K562 (cell line): ENCODE data around the gene POFUT2. TPM values are rescaled to one million over a fixed set of nuclear protein-coding genes. Genes with fewer than 3 reads are reported as not detected.

Experiments used
- ATAC-seq: fragments of 200-7000 bp; cut with Tn5 transposase; 3 replicates; pipeline ENCODE4 v1.9.1; 2020; ENCODE audit warnings: moderate library complexity
- BruUV-seq: library from RNA; stranded (reverse); fragments of 400-500 nt; replicated peaks from 2 replicates; lab custom pipeline; 2021; lab: Mats Ljungman, UMichigan
- CTCF ChIA-PET: fragments of 300-600 bp; formaldehyde crosslinking; extraction: SDS; loops from one replicate; lab custom pipeline; 2021; ENCODE audit warnings: low intra/inter-chr PET ratio; lab: Yijun Ruan, JAX
- POLR2A ChIA-PET: fragments of 300-600, 350-650 bp; sonication (Branson Sonifier 250); formaldehyde crosslinking; extraction: SDS; loops from one replicate; lab custom pipeline; 2021; ENCODE audit warnings: antibody characterized with exemption, inconsistent platforms; lab: Yijun Ruan, JAX
- DNase-seq, 4 experiments: peaks; one replicate each; pipeline versions ENCODE4 v3.0.0 to v3.0.0-alpha.2; 2011 to 2018; ENCODE audit warnings: low spot score in 3 of 4, mixed read lengths in 3 of 4; ENCODE audit errors: extremely low read depth in 1 of 4
- FAIRE-seq: peaks from 2 replicates; lab custom pipeline; 2011; peaks lifted over from hg19 to GRCh38; lab: Jason Lieb, UNC
- H2AFZ ChIP-seq: 2 replicates; pipeline ENCODE4 v1.6.0; 2011; ENCODE audit warnings: low read depth, low read length, control low read depth, inconsistent platforms
- H3K27ac ChIP-seq: fragments of 200-600 bp; 3 replicates; pipeline ENCODE4 v1.8.0; 2011; ENCODE audit warnings: low read depth, mild to moderate bottlenecking, control low read depth, inconsistent platforms, low read length, moderate library complexity, mixed read lengths; ENCODE audit errors: extremely low read depth
- H3K27me3 ChIP-seq, 2 experiments: fragments of 300-600 bp in 1 of 2; 2 replicates in 1 of 2; 3 replicates in 1 of 2; pipeline versions ENCODE4 v1.6.0 to v1.8.0; 2011; ENCODE audit warnings: inconsistent platforms in 2 of 2, low read length in 2 of 2, mild to moderate bottlenecking in 1 of 2, mixed read lengths in 1 of 2, moderate library complexity in 1 of 2; ENCODE audit not compliant: control insufficient read depth in 2 of 2, insufficient read depth in 2 of 2
- H3K36me3 ChIP-seq: fragments of 300-600 bp; 3 replicates; pipeline ENCODE4 v1.8.0; 2011; ENCODE audit warnings: mild to moderate bottlenecking, low read length, inconsistent platforms; ENCODE audit not compliant: control insufficient read depth, insufficient read depth
- H3K4me1 ChIP-seq, 2 experiments: fragments of 200-600 bp in 1 of 2; replicated peaks in 1 of 2; 2 replicates in 1 of 2; 3 replicates in 1 of 2; pipeline versions ENCODE4 v1.5.1 to v1.8.0; 2011; ENCODE audit warnings: inconsistent platforms in 2 of 2, low read length in 2 of 2, mild to moderate bottlenecking in 1 of 2, mixed read lengths in 1 of 2, moderate library complexity in 1 of 2; ENCODE audit not compliant: control insufficient read depth in 2 of 2, insufficient read depth in 2 of 2
- H3K4me2 ChIP-seq: 2 replicates; pipeline ENCODE4 v1.6.1; 2011; ENCODE audit warnings: low read length, control low read depth, inconsistent platforms, mixed read lengths; ENCODE audit not compliant: insufficient read depth
- H3K4me3 ChIP-seq: fragments of 200-600 bp; sonication (generic), shearing (Covaris generic); 2 replicates; pipeline ENCODE4 v1.5.1; 2016; ENCODE audit warnings: control low read depth, inconsistent platforms
- H3K79me2 ChIP-seq: fragments of 200-600 bp; 3 replicates; pipeline ENCODE4 v1.8.0; 2011; ENCODE audit warnings: low read length, inconsistent platforms; ENCODE audit not compliant: control insufficient read depth, insufficient read depth
- H3K9ac ChIP-seq, 2 experiments: 2 replicates each; pipeline versions ENCODE4 v1.6.0 to v1.6.1; 2011; ENCODE audit warnings: low read depth in 2 of 2, low read length in 2 of 2, control low read depth in 1 of 2, inconsistent platforms in 1 of 2, mild to moderate bottlenecking in 1 of 2, mixed read lengths in 1 of 2; ENCODE audit not compliant: insufficient read depth in 1 of 2
- H3K9me1 ChIP-seq: one replicate; pipeline ENCODE4 v1.6.0; 2011; ENCODE audit warnings: inconsistent platforms, mild to moderate bottlenecking, low read length, moderate library complexity; ENCODE audit not compliant: control insufficient read depth, insufficient read depth
- H3K9me3 ChIP-seq: replicated peaks from 2 replicates; pipeline ENCODE4 v1.5.1; 2011; ENCODE audit warnings: low read depth, low read length, inconsistent platforms; ENCODE audit not compliant: control insufficient read depth, insufficient read depth
- H4K20me1 ChIP-seq: replicated peaks from 2 replicates; pipeline ENCODE4 v1.6.1; 2011; ENCODE audit warnings: low read length, inconsistent platforms, mixed read lengths; ENCODE audit not compliant: control insufficient read depth, insufficient read depth
- CBX1 ChIP-seq: sonication (generic); IDR thresholded peaks from 2 replicates; pipeline ENCODE4 v1.6.1; 2016; ENCODE audit warnings: antibody characterized with exemption, low read depth, mild to moderate bottlenecking
- CBX3 ChIP-seq, 2 experiments: IDR thresholded peaks; 1 replicate in 1 of 2; 2 replicates in 1 of 2; pipeline ENCODE4 v1.6.1; 2012; ENCODE audit warnings: inconsistent platforms in 2 of 2, low read length in 2 of 2, borderline replicate concordance in 1 of 2, control low read depth in 1 of 2
- ETV6 ChIP-seq, 3 experiments: fragments of 150-350 bp in 1 of 3; sonication (generic) in 1 of 3; formaldehyde crosslinking in 1 of 3; IDR thresholded peaks; 2 replicates each; pipeline versions ENCODE4 v1.6.1 to v1.8.0; 2014 to 2022; ENCODE audit warnings: borderline replicate concordance in 2 of 3, low read depth in 2 of 3, antibody characterized with exemption in 1 of 3, low read length in 1 of 3, mild to moderate bottlenecking in 1 of 3, missing genetic modification reagents in 1 of 3
- KLF13 ChIP-seq: fragments of 450-650 bp; IDR thresholded peaks from 2 replicates; pipeline ENCODE4 v1.6.1; 2016; ENCODE audit warnings: missing genetic modification characterization, low read depth, mild to moderate bottlenecking, missing compliant biosample characterization, moderate library complexity, borderline replicate concordance
- L3MBTL2 ChIP-seq: fragments of 450-650 bp; IDR thresholded peaks from 2 replicates; pipeline ENCODE4 v1.6.1; 2016; ENCODE audit warnings: mild to moderate bottlenecking, moderate library complexity
- MCM7 ChIP-seq, 2 experiments: fragments of 450-650 bp; IDR thresholded peaks; 2 replicates each; pipeline ENCODE4 v1.6.1; 2016 to 2018
- NRF1 ChIP-seq, 2 experiments: fragments of 450-650 bp; IDR thresholded peaks in 1 of 2; conservative IDR thresholded peaks in 1 of 2; 2 replicates each; pipeline ENCODE4 v1.6.1; 2014; ENCODE audit warnings: mild to moderate bottlenecking in 2 of 2
- PHB ChIP-seq: fragments of 250-450 bp; sonication (Bioruptor Pico); IDR thresholded peaks from 2 replicates; pipeline ENCODE4 v1.5.0; 2021
- PTTG1 ChIP-seq: fragments of 450-650 bp; IDR thresholded peaks from 2 replicates; pipeline ENCODE4 v1.6.1; 2016; ENCODE audit warnings: low read depth, mild to moderate bottlenecking, missing genetic modification characterization, missing compliant biosample characterization
- TAF9B ChIP-seq: fragments of 450-650 bp; IDR thresholded peaks from 2 replicates; pipeline ENCODE4 v1.6.1; 2018; ENCODE audit warnings: mild to moderate bottlenecking; ENCODE audit not compliant: partially characterized antibody
- TCF7L2 ChIP-seq: fragments of 150-350 bp; IDR thresholded peaks from 2 replicates; pipeline ENCODE4 v1.6.1; 2016; ENCODE audit warnings: low read depth, mild to moderate bottlenecking, low read length, moderate library complexity
- YBX1 ChIP-seq: fragments of 450-650 bp; IDR thresholded peaks from 2 replicates; pipeline ENCODE4 v1.7.1; 2016; ENCODE audit warnings: mild to moderate bottlenecking
- ZFP36 ChIP-seq: fragments of 150-350 bp; IDR thresholded peaks from 2 replicates; pipeline ENCODE4 v1.6.1; 2018; ENCODE audit warnings: low read length, low read depth; ENCODE audit not compliant: partially characterized antibody
- ZNF584 ChIP-seq: fragments of 200-800 bp; sonication (Bioruptor generic); IDR thresholded peaks from 2 replicates; pipeline ENCODE4 v1.6.1; 2016; ENCODE audit warnings: low read depth, mild to moderate bottlenecking, missing genetic modification characterization, missing compliant biosample characterization
- WGBS: fragments of 100-300 bp; shearing (Covaris generic); methylation state at CpG from one replicate; pipeline ENCODE4 v1.1.6; 2016; ENCODE audit warnings: low coverage, mixed read lengths; ENCODE audit not compliant: insufficient coverage; ENCODE audit errors: missing lambda C conversion rate; 5-methylcytosine and 5-hydroxymethylcytosine counted together
- in situ Hi-C: fragments of 300-500 bp; cut with MboI; formaldehyde crosslinking; loops from 4 replicates; pipeline ENCODE4 v1.15.0; 2018; ENCODE audit warnings: inconsistent platforms, mixed read lengths
- intact Hi-C: fragments of 100-400 bp; cut with micrococcal nuclease; formaldehyde crosslinking; loops from 2 replicates; pipeline ENCODE4 v1.14.2; 2022
- polyA plus RNA-seq, 8 experiments: library from polyadenylated mRNA; depleted of rRNA in 4 of 8; stranded (reverse) in 5 of 8; unstranded in 3 of 8; fragments of >200 nt; fragmentation: Nextera tagmentation in 2 of 8; fragmentation: Illumina TruSeq in 1 of 8; extraction: Ambion mirVana in 2 of 8; extraction: Trizol in 1 of 8; gene quantifications; 2 replicates each; pipeline versions ENCODE4 v1.2.1 to v1.2.3, GENCODE V29; 2011 to 2014; ENCODE audit warnings: inconsistent platforms in 1 of 8, missing spikeins in 1 of 8
- total RNA-seq, 7 experiments: library from RNA; depleted of rRNA in 6 of 7; stranded (reverse); fragments of >200 nt in 6 of 7; fragmentation: Illumina TruSeq in 2 of 7; extraction: Trizol in 2 of 7; gene quantifications; 2 replicates each; pipeline versions ENCODE4 v1.2.1 to v1.2.3, GENCODE V29; 2011 to 2021; ENCODE audit warnings: low replicate concordance in 1 of 7
- TF ChIP-seq, protein P1 (sequence below): fragments of 250-450 bp; sonication (Bioruptor Pico); IDR thresholded peaks from 2 replicates; pipeline ENCODE4 v1.8.0; 2022; ENCODE audit warnings: moderate library complexity, mild to moderate bottlenecking, inconsistent platforms
- TF ChIP-seq, protein P2 (sequence below): fragments of 450-650 bp; IDR thresholded peaks from 2 replicates; pipeline ENCODE4 v1.6.1; 2016; ENCODE audit warnings: mild to moderate bottlenecking

The POFUT2 gene
- total and polyA plus RNA-seq, 9 of the 15 experiments (the other 6 are each of a cell fraction or from before 2014, with no cell fraction given), result 1.1 to 24.2 (median 11.0) TPM

DNA sequence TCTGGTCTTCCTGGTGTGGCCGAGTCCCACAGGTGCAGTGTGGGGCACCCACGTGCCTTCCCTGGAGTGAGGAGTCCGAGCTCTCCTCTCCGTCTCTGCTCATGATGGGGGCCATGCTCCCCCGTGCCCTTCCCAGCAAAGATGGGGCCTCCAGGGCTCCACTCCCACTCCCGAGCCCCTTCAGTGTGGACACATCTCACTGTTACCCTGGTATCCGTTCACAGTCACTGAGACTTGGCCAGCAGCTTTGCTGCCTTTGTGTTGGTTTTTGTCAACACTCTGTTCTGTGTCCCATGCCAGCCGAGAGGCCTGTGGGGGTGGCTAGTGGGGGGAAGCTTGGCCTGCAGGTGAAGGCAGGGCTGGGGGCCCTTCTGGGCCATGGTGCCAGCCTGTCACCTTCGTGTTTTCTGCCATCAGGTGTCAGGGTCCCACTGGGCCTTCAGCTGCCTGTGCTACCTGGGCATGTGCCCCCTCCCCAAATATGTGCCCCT lies 46.9 kb upstream of the POFUT2 start:
- ChIA-PET CTCF (no interaction called here), POLR2A (interaction anchor here (0.6 to 0.7 kb wide), 2 partner anchors 9 to 32 kb away, joined by 3 read pairs; no protein-coding TSS in a partner anchor)
- H3K4me2 ChIP-seq, result no peak overlapping the region
- H3K36me3 ChIP-seq, result no peaks in the 10 kb centered on the region
- ATAC-seq (no peak), DNase-seq (no peak), FAIRE-seq (no peak)
- H3K27me3 ChIP-seq, result peaks cover 54 to 78% of the 10 kb centered on the region in 2 experiments
- in situ Hi-C loops (no loop called here), intact Hi-C loops (no loop called here)
- TF ChIP-seq, protein P1, sequence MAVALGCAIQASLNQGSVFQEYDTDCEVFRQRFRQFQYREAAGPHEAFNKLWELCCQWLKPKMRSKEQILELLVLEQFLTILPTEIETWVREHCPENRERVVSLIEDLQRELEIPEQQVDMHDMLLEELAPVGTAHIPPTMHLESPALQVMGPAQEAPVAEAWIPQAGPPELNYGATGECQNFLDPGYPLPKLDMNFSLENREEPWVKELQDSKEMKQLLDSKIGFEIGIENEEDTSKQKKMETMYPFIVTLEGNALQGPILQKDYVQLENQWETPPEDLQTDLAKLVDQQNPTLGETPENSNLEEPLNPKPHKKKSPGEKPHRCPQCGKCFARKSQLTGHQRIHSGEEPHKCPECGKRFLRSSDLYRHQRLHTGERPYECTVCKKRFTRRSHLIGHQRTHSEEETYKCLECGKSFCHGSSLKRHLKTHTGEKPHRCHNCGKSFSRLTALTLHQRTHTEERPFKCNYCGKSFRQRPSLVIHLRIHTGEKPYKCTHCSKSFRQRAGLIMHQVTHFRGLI, result no peak
- TF ChIP-seq CBX1 (no peak), TAF9B (no peak), TCF7L2 (no peak), CBX3 (IDR thresholded peaks at IDR 0.05; ENCODE audit: borderline replicate concordance in 1 of 2, low read length in 2 of 2) (no peak), ZFP36 (no peak), PHB (no peak), PTTG1 (no peak), ZNF584 (CRISPR knock-in tag) (no peak), ETV6 (IDR thresholded peaks at IDR 0.05; ENCODE audit: borderline replicate concordance in 1 of 2, low read depth in 2 of 2, low read length in 1 of 2) (no peak), ETV6 (CRISPR knock-in tag; IDR thresholded peaks at IDR 0.05; ENCODE audit: borderline replicate concordance) (no peak), NRF1 (conservative IDR thresholded peaks at IDR 0.05 in 1 of 2, IDR thresholded peaks at IDR 0.05 in 1 of 2) (no peak), L3MBTL2 (no peak), KLF13 (no peak), MCM7 (IDR thresholded peaks at IDR 0.05) (no peak), YBX1 (no peak)
- TF ChIP-seq, protein P2, sequence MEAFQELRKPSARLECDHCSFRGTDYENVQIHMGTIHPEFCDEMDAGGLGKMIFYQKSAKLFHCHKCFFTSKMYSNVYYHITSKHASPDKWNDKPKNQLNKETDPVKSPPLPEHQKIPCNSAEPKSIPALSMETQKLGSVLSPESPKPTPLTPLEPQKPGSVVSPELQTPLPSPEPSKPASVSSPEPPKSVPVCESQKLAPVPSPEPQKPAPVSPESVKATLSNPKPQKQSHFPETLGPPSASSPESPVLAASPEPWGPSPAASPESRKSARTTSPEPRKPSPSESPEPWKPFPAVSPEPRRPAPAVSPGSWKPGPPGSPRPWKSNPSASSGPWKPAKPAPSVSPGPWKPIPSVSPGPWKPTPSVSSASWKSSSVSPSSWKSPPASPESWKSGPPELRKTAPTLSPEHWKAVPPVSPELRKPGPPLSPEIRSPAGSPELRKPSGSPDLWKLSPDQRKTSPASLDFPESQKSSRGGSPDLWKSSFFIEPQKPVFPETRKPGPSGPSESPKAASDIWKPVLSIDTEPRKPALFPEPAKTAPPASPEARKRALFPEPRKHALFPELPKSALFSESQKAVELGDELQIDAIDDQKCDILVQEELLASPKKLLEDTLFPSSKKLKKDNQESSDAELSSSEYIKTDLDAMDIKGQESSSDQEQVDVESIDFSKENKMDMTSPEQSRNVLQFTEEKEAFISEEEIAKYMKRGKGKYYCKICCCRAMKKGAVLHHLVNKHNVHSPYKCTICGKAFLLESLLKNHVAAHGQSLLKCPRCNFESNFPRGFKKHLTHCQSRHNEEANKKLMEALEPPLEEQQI, result no peak
- BruUV-seq, result no TSS peak
- H3K9ac ChIP-seq, result no peak overlapping the region
- no peaks in the 10 kb centered on the region for H3K9me1 ChIP-seq
- H3K4me3 ChIP-seq, result no peak overlapping the region
- no peaks in the 10 kb centered on the region for H3K79me2 ChIP-seq
- peaks cover 28% of the 10 kb centered on the region for H4K20me1 ChIP-seq
- no peak overlapping the region for H3K27ac ChIP-seq
- H3K4me1 ChIP-seq, result peaks cover 0 to 16% of the 10 kb centered on the region in 2 experiments; a peak in 1 of 5 replicates
- H3K9me3 ChIP-seq, result 0 out of 2 replicates have a peak, but pooled peaks cover 2% of the 10 kb centered on the region
- H2AFZ ChIP-seq, result no peak overlapping the region
- 6% methylated on average over 9 of the region's 9 CpGs for WGBS
